ENCODE measurements around the gene NPHP4. TPM values are rescaled to one million over a fixed set of nuclear protein-coding genes. Genes with fewer than 3 reads are reported as not detected.

The NPHP4 gene
- total RNA-seq, 1 donor from 2014 or later: 11.3 TPM

- H3K27ac ChIP-seq: no peak overlapping the region
- no peaks in the 10 kb centered on the region for H3K27me3 ChIP-seq
- H3K9me3 ChIP-seq: no peaks in the 10 kb centered on the region
- no peaks in the 10 kb centered on the region for H3K4me1 ChIP-seq
- intact Hi-C loops (cut with DNase I): no loop called here
- TF ChIP-seq POLR2A (IDR thresholded peaks at IDR 0.05): no peak
- TF ChIP-seq POLR2AphosphoS5 (IDR thresholded peaks at IDR 0.05; ENCODE audit: insufficient read depth in 1 of 2, low read depth in 1 of 2): no peak
- TF ChIP-seq, protein P1, sequence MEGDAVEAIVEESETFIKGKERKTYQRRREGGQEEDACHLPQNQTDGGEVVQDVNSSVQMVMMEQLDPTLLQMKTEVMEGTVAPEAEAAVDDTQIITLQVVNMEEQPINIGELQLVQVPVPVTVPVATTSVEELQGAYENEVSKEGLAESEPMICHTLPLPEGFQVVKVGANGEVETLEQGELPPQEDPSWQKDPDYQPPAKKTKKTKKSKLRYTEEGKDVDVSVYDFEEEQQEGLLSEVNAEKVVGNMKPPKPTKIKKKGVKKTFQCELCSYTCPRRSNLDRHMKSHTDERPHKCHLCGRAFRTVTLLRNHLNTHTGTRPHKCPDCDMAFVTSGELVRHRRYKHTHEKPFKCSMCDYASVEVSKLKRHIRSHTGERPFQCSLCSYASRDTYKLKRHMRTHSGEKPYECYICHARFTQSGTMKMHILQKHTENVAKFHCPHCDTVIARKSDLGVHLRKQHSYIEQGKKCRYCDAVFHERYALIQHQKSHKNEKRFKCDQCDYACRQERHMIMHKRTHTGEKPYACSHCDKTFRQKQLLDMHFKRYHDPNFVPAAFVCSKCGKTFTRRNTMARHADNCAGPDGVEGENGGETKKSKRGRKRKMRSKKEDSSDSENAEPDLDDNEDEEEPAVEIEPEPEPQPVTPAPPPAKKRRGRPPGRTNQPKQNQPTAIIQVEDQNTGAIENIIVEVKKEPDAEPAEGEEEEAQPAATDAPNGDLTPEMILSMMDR (IDR thresholded peaks at IDR 0.05): no peak
- no peak for DNase-seq (ENCODE audit: extremely low spot score in 2 of 2)
- H3K4me3 ChIP-seq: no peak overlapping the region
- peaks cover 0 to 9% of the 10 kb centered on the region in 2 donors for H3K36me3 ChIP-seq
These were observed 37.3 kb downstream of the NPHP4 start for GRCh38 chr1:5954964-5955363.

GRCh38 chr1:5953386-5953785 lies 38.8 kb downstream of the NPHP4 start:
- intact Hi-C loops (cut with DNase I): no loop called here
- Histone ChIP-seq H3K4me3 (no peak overlapping the region), H3K4me1 (no peaks in the 10 kb centered on the region), H3K27ac (no peak overlapping the region), H3K36me3 (peaks cover 0 to 7% of the 10 kb centered on the region in 2 donors), H3K27me3 (no peaks in the 10 kb centered on the region), H3K9me3 (no peaks in the 10 kb centered on the region)
- no peak for DNase-seq (ENCODE audit: extremely low spot score in 2 of 2)
- TF ChIP-seq POLR2A (IDR thresholded peaks at IDR 0.05) (no peak), POLR2AphosphoS5 (IDR thresholded peaks at IDR 0.05; ENCODE audit: insufficient read depth in 1 of 2, low read depth in 1 of 2) (no peak)
- TF ChIP-seq, protein P1 (IDR thresholded peaks at IDR 0.05): no peak

GRCh38 chr1:5951846-5952410 lies 40.3 kb downstream of the NPHP4 start:
- Histone ChIP-seq H3K4me3 (no peak overlapping the region), H3K9me3 (no peaks in the 10 kb centered on the region), H3K4me1 (no peaks in the 10 kb centered on the region), H3K27ac (no peak overlapping the region), H3K36me3 (peaks cover 0 to 7% of the 10 kb centered on the region in 2 donors), H3K27me3 (no peaks in the 10 kb centered on the region)
- DNase-seq (ENCODE audit: extremely low spot score in 2 of 2): no peak
- TF ChIP-seq, protein P1 (IDR thresholded peaks at IDR 0.05): no peak
- no peak for TF ChIP-seq POLR2A (IDR thresholded peaks at IDR 0.05)
- intact Hi-C loops (cut with DNase I): no loop called here

DNA sequence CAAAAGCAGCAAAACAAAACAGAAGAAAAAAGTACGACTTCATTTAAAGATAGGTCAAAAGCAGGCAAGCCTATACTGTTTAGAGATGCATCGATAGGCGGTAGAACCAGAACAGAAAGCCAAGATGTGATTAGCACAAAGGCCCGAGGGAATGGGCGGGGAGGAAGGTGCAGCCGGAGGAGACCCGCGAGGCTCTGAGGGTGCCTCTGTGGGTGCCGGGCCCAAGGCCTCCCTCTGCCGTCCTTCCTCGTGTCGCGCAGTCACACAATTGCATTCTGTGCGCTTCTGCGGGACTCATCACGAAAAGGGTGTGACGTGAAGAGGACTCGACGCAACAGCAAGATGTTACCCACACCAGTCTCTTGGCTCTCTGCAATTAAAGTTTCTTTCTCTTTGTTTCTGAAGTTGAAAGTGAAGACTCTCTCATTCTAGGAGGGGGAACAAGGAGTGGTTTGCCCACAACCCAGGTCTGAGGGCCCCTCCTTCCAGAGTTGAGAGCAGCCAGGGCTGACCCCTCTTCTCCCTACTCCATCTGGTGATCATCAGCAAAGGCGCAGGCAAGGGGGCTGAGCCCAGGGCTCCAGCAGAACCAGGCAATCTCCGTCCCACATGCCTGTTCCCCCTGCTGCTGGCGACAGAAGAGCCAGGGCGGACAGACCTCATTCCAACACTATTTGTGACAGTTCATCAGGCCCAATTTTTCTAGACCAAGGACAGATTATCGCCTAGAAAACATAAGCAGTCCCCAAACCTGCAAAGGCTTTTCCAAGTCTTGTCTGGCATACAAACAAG lies 41.0 kb downstream of the NPHP4 start:
- no peaks in the 10 kb centered on the region for H3K4me1 ChIP-seq
- no peaks in the 10 kb centered on the region for H3K27me3 ChIP-seq
- H3K27ac ChIP-seq: no peak overlapping the region
- H3K9me3 ChIP-seq: no peaks in the 10 kb centered on the region
- intact Hi-C loops (cut with DNase I): no loop called here
- no peak overlapping the region for H3K4me3 ChIP-seq
- no peak for DNase-seq (ENCODE audit: extremely low spot score in 2 of 2)
- no peak for TF ChIP-seq POLR2A (IDR thresholded peaks at IDR 0.05)
- TF ChIP-seq POLR2AphosphoS5 (IDR thresholded peaks at IDR 0.05; ENCODE audit: insufficient read depth in 1 of 2, low read depth in 1 of 2): no peak
- TF ChIP-seq, protein P1 (IDR thresholded peaks at IDR 0.05): no peak
- H3K36me3 ChIP-seq: peaks cover 0 to 3% of the 10 kb centered on the region in 2 donors
